SH-SY5Y (cell line): Measurements from ENCODE around the gene PLD4.

Experiments
- GATA2 ChIP-seq: IDR thresholded peaks from 2 replicates; pipeline ENCODE4 v1.6.1; 2011; ENCODE audit warnings: mild to moderate bottlenecking, low read depth, low read length
- GATA3 ChIP-seq: IDR thresholded peaks from 2 replicates; pipeline ENCODE4 v1.6.1; 2011; ENCODE audit warnings: low read depth, mild to moderate bottlenecking, low read length, moderate library complexity

- TF ChIP-seq GATA3 (no peak), GATA2 (peak; percentile 74)
Measured at GRCh38 chr14:104979758-104980610, 55.3 kb downstream of the PLD4 start.
